CD14-positive monocyte (primary cell): ENCODE results near the gene FOXN1. TPM values are rescaled to one million over a fixed set of nuclear protein-coding genes. Genes with fewer than 3 reads are reported as not detected.
"Not testable (repeated sequence)": the region's sequence is repeated elsewhere in the genome, so short reads cannot be mapped to it uniquely, and the experiment has no call there.

ENCODE experiments used
- DNase-seq, 3 donors: peaks; one replicate each; pipeline ENCODE4 v3.0.0-alpha.2; 2011 to 2022
- H2AFZ ChIP-seq: 2 replicates; pipeline ENCODE4 v1.6.0; 2012; ENCODE audit warnings: mild to moderate bottlenecking, low read depth, low read length, inconsistent platforms; ENCODE audit not compliant: insufficient read depth, poor library complexity, severe bottlenecking
- H3K27ac ChIP-seq, 2 donors: 1 replicate in 1 of 2; 2 replicates in 1 of 2; pipeline ENCODE4 v1.5.1; 2012 to 2013; ENCODE audit warnings: low read length in 2 of 2, control low read depth in 1 of 2, inconsistent platforms in 1 of 2, low read depth in 1 of 2, mild to moderate bottlenecking in 1 of 2
- H3K27me3 ChIP-seq, 2 donors: one replicate each; pipeline versions ENCODE4 v1.6.0 to v1.6.1; 2011 to 2013; ENCODE audit warnings: low read length in 2 of 2; ENCODE audit not compliant: control insufficient read depth in 2 of 2, insufficient read depth in 2 of 2
- H3K36me3 ChIP-seq, 2 donors: replicated peaks in 1 of 2; 1 replicate in 1 of 2; 2 replicates in 1 of 2; pipeline versions ENCODE4 v1.5.1 to v1.6.1; 2012 to 2013; ENCODE audit warnings: low read length in 2 of 2, control low read depth in 1 of 2, inconsistent platforms in 1 of 2, mild to moderate bottlenecking in 1 of 2; ENCODE audit not compliant: insufficient read depth in 2 of 2, control insufficient read depth in 1 of 2
- H3K4me1 ChIP-seq, 2 donors: 1 replicate in 1 of 2; 2 replicates in 1 of 2; pipeline versions ENCODE4 v1.5.1 to v1.6.1; 2012 to 2013; ENCODE audit warnings: low read length in 2 of 2, control low read depth in 1 of 2, inconsistent platforms in 1 of 2, mild to moderate bottlenecking in 1 of 2, moderate library complexity in 1 of 2; ENCODE audit not compliant: insufficient read depth in 2 of 2, control insufficient read depth in 1 of 2
- H3K4me2 ChIP-seq: replicated peaks from 2 replicates; pipeline ENCODE3; 2012; ENCODE audit warnings: low read length, moderate library complexity, mild to moderate bottlenecking; ENCODE audit not compliant: poor library complexity, severe bottlenecking; ENCODE audit errors: extremely low read depth
- H3K4me3 ChIP-seq, 3 experiments: fragments of 200-600 bp in 1 of 3; sonication (generic) in 1 of 3; replicated peaks in 1 of 3; 1 replicate in 2 of 3; 2 replicates in 1 of 3; pipeline ENCODE4 v1.5.1; 2011 to 2013; ENCODE audit warnings: low read length in 3 of 3, mild to moderate bottlenecking in 3 of 3, control low read depth in 2 of 3, low read depth in 2 of 3, inconsistent platforms in 1 of 3, moderate library complexity in 1 of 3
- H3K79me2 ChIP-seq: 2 replicates; pipeline ENCODE4 v1.6.0; 2012; ENCODE audit warnings: mild to moderate bottlenecking, control low read depth, inconsistent platforms, low read length, moderate library complexity; ENCODE audit not compliant: insufficient read depth
- H3K9ac ChIP-seq: 2 replicates; pipeline ENCODE4 v1.6.0; 2017; ENCODE audit warnings: low read length, mild to moderate bottlenecking; ENCODE audit not compliant: insufficient read depth, poor library complexity, severe bottlenecking
- H3K9me3 ChIP-seq, 2 donors: replicated peaks in 1 of 2; 1 replicate in 1 of 2; 2 replicates in 1 of 2; pipeline versions ENCODE4 v1.5.1 to v1.6.1; 2012 to 2013; ENCODE audit warnings: low read length in 2 of 2, control low read depth in 1 of 2; ENCODE audit not compliant: control insufficient read depth in 1 of 2, insufficient read depth in 1 of 2
- H4K20me1 ChIP-seq: 2 replicates; pipeline ENCODE4 v1.6.0; 2012; ENCODE audit warnings: mild to moderate bottlenecking, low read length, control low read depth, moderate library complexity; ENCODE audit not compliant: insufficient read depth
- H3K27ac Mint-ChIP-seq, 7 donors: one replicate each; pipeline ENCODE4 v1.8.0; 2020; ENCODE audit warnings: mild to moderate bottlenecking in 7 of 7, mixed read lengths in 7 of 7, moderate library complexity in 6 of 7, inconsistent platforms in 2 of 7
- H3K27me3 Mint-ChIP-seq, 3 donors: one replicate each; pipeline ENCODE4 v1.8.0; 2021 to 2022; ENCODE audit warnings: low read depth in 3 of 3, mild to moderate bottlenecking in 3 of 3, mixed read lengths in 3 of 3, moderate library complexity in 3 of 3, inconsistent platforms in 1 of 3
- H3K36me3 Mint-ChIP-seq, 2 donors: one replicate each; pipeline ENCODE4 v1.8.0; 2020; ENCODE audit warnings: mixed read lengths in 2 of 2, inconsistent platforms in 1 of 2, mild to moderate bottlenecking in 1 of 2
- H3K4me1 Mint-ChIP-seq: one replicate; pipeline ENCODE4 v1.8.0; 2020; ENCODE audit warnings: mild to moderate bottlenecking, mixed read lengths
- H3K4me3 Mint-ChIP-seq, 2 donors: one replicate each; pipeline ENCODE4 v1.8.0; 2020; ENCODE audit warnings: mild to moderate bottlenecking in 2 of 2, mixed read lengths in 2 of 2, moderate library complexity in 1 of 2
- H3K9me3 Mint-ChIP-seq, 7 donors: one replicate each; pipeline ENCODE4 v1.8.0; 2020 to 2022; ENCODE audit warnings: mixed read lengths in 7 of 7, mild to moderate bottlenecking in 6 of 7, moderate library complexity in 6 of 7, inconsistent platforms in 2 of 7
- CTCF ChIP-seq: fragments of 200-600 bp; IDR thresholded peaks from one replicate; pipeline ENCODE4 v1.8.0; 2022; ENCODE audit warnings: antibody characterized with exemption, mild to moderate bottlenecking
- WGBS: methylation state at CpG from one replicate; pipeline ENCODE4 v1.1.5; 2013; ENCODE audit warnings: missing lambda C conversion rate; ENCODE audit not compliant: insufficient coverage; 5-methylcytosine and 5-hydroxymethylcytosine counted together
- intact Hi-C, 2 donors: fragments of 100-400 bp; cut with micrococcal nuclease; formaldehyde crosslinking; loops; one replicate each; pipeline versions ENCODE4 v1.15.0 to v1.15.1; 2023
- polyA plus RNA-seq, 3 donors: library from polyadenylated mRNA; depleted of rRNA in 1 of 3; unstranded in 2 of 3; stranded (reverse) in 1 of 3; fragments of 300-500 nt in 2 of 3; fragments of >200 nt in 1 of 3; fragmentation: Illumina TruSeq in 2 of 3; gene quantifications; 1 replicate in 2 of 3; 2 replicates in 1 of 3; pipeline ENCODE4 v1.2.3, GENCODE V29; 2012 to 2021

FOXN1 gene
- polyA plus RNA-seq, 3 donors: not detected

GRCh38 chr17:28521311-28522085 lies 15.3 kb downstream of the FOXN1 start:
- no peak for TF ChIP-seq CTCF
- Histone ChIP-seq H3K4me3 (no peak overlapping the region), H3K4me1 (peaks cover 0 to 5% of the 10 kb centered on the region in 2 donors), H3K4me2 (no peak overlapping the region), H2AFZ (no peak overlapping the region), H3K27me3 (no peaks in the 10 kb centered on the region), H4K20me1 (no peaks in the 10 kb centered on the region), H3K9ac (no peak overlapping the region), H3K9me3 (no peaks in the 10 kb centered on the region), H3K36me3 (no peaks in the 10 kb centered on the region), H3K27ac (no peak overlapping the region), H3K79me2 (no peaks in the 10 kb centered on the region)
- Mint-ChIP-seq H3K9me3 (peaks cover 0 to 4% (median 0%) of the 10 kb centered on the region in 7 donors), H3K36me3 (no peaks in the 10 kb centered on the region), H3K4me1 (peaks cover 9% of the 10 kb centered on the region), H3K27me3 (peaks cover 0 to 11% (median 10%) of the 10 kb centered on the region in 3 donors), H3K4me3 (no peak overlapping the region), H3K27ac (peak overlapping the region in 1 of 7 donors; percentile 38)
- no peak for DNase-seq
- WGBS: 98% methylated on average over 13 of the region's 21 CpGs
- intact Hi-C loops: no loop called here

GRCh38 chr17:28522281-28522680 lies 16.1 kb downstream of the FOXN1 start:
- H3K4me1 Mint-ChIP-seq, H3K79me2 ChIP-seq, H3K36me3 Mint-ChIP-seq, H3K4me2 ChIP-seq, H3K9me3 Mint-ChIP-seq, H3K36me3 ChIP-seq, H3K9ac ChIP-seq, H3K4me1 ChIP-seq, H3K27ac Mint-ChIP-seq, H3K9me3 ChIP-seq, intact Hi-C loops, H4K20me1 ChIP-seq, H3K4me3 ChIP-seq, H2AFZ ChIP-seq, DNase-seq, H3K27me3 ChIP-seq, H3K4me3 Mint-ChIP-seq, H3K27ac ChIP-seq: not testable (repeated sequence)
- H3K27me3 Mint-ChIP-seq: peaks cover 0 to 11% (median 10%) of the 10 kb centered on the region in 3 donors
- WGBS: no CpG with 5 or more reads among the region's 4 CpGs
